Embryonic facial prominence (tissue), 1 donor: ENCODE results near the gene STMN1.

Experiments
- DNase-seq: peaks from one replicate; pipeline ENCODE4 v3.0.0-alpha.2; 2016; ENCODE audit errors: extremely low spot score

The STMN1 gene

GRCh38 chr1:25922056-25922970, 16.1 kb upstream of the STMN1 start:
- peak; percentile 43 for DNase-seq

- DNase-seq: no peak
These were observed 12.4 kb upstream of the STMN1 start for GRCh38 chr1:25918615-25919014.

- no peak for DNase-seq
These were observed 11.8 kb upstream of the STMN1 start for GRCh38 chr1:25917996-25918395.

- DNase-seq: no peak
These were observed 10.2 kb upstream of the STMN1 start for GRCh38 chr1:25916460-25916859.

- no peak for DNase-seq
These were observed 8.1 kb upstream of the STMN1 start for GRCh38 chr1:25914074-25914995.

- no peak for DNase-seq
These were observed 7.0 kb upstream of the STMN1 start for GRCh38 chr1:25913206-25913605.

GRCh38 chr1:25912076-25912831, 6.0 kb upstream of the STMN1 start:
- no peak for DNase-seq

GRCh38 chr1:25911162-25911561, 4.9 kb upstream of the STMN1 start:
- no peak for DNase-seq

- no peak for DNase-seq
These were observed 2.8 kb upstream of the STMN1 start for GRCh38 chr1:25909040-25909439.

- DNase-seq: no peak
These were observed 1.9 kb upstream of the STMN1 start for GRCh38 chr1:25908161-25908560.

- no peak for DNase-seq
These were observed 1.4 kb upstream of the STMN1 start for GRCh38 chr1:25907601-25908000.

GRCh38 chr1:25906644-25907300, 553 bp upstream of the STMN1 start:
- no peak for DNase-seq

GRCh38 chr1:25904943-25905679, 1.1 kb downstream of the STMN1 start:
- peak; percentile 92 for DNase-seq

- no peak for DNase-seq
These were observed 2.2 kb downstream of the STMN1 start for GRCh38 chr1:25903986-25904385.

GRCh38 chr1:25902462-25902861, 3.8 kb downstream of the STMN1 start:
- DNase-seq: no peak

GRCh38 chr1:25900219-25900618, 6.0 kb downstream of the STMN1 start:
- no peak for DNase-seq

- DNase-seq: no peak
These were observed 6.4 kb downstream of the STMN1 start for GRCh38 chr1:25899792-25900191.

GRCh38 chr1:25898223-25899015, 7.8 kb downstream of the STMN1 start:
- DNase-seq: no peak

- no peak for DNase-seq
These were observed 8.5 kb downstream of the STMN1 start for GRCh38 chr1:25897754-25898153.

- DNase-seq: no peak
These were observed 10.0 kb downstream of the STMN1 start for GRCh38 chr1:25896266-25896665.
